GM12892 (cell line): Measurements from ENCODE around the gene TCEANC2.
"Not testable (repeated sequence)": the region's sequence is repeated elsewhere in the genome, so short reads cannot be mapped to it uniquely, and the experiment has no call there.

Experiments
- DNase-seq: peaks from one replicate; pipeline ENCODE4 v3.0.0; 2011; ENCODE audit not compliant: insufficient read length
- FAIRE-seq: peaks from 2 replicates; lab custom pipeline; 2011; peaks lifted over from hg19 to GRCh38; lab: Jason Lieb, UNC
- POLR2A ChIP-seq: IDR thresholded peaks from 2 replicates; pipeline ENCODE4 v1.6.1; 2011; ENCODE audit warnings: low read depth, low read length, control low read depth
- POLR2AphosphoS5 ChIP-seq: IDR thresholded peaks from 2 replicates; pipeline ENCODE4 v1.6.1; 2011; ENCODE audit warnings: low read depth, low read length, control low read depth
- TAF1 ChIP-seq: IDR thresholded peaks from 2 replicates; pipeline ENCODE4 v1.6.1; 2011; ENCODE audit warnings: low read depth, mild to moderate bottlenecking, control low read depth, low read length, borderline replicate concordance

TCEANC2 gene

GRCh38 chr1:54096877-54097240 lies 43.5 kb downstream of the TCEANC2 start:
- TF ChIP-seq POLR2A (no peak), POLR2AphosphoS5 (no peak), TAF1 (no peak)
- FAIRE-seq: no peak
- no peak for DNase-seq

- TF ChIP-seq POLR2AphosphoS5: no peak
- no peak for TF ChIP-seq TAF1
- TF ChIP-seq POLR2A: no peak
- DNase-seq (no peak), FAIRE-seq (no peak)
Measured at GRCh38 chr1:54099061-54099610, 45.7 kb downstream of the TCEANC2 start.

GRCh38 chr1:54100500-54100899 lies 47.1 kb downstream of the TCEANC2 start:
- DNase-seq (no peak), FAIRE-seq (no peak)
- TF ChIP-seq POLR2AphosphoS5 (no peak), TAF1 (no peak), POLR2A (no peak)

GRCh38 chr1:54103414-54103813 lies 50.0 kb downstream of the TCEANC2 start:
- TF ChIP-seq TAF1 (no peak), POLR2AphosphoS5 (no peak), POLR2A (no peak)
- no peak for FAIRE-seq

GRCh38 chr1:54104613-54105012 lies 51.2 kb downstream of the TCEANC2 start:
- not testable (repeated sequence) for DNase-seq, FAIRE-seq

More at GRCh38 chr1:54103414-54103813, 50.0 kb downstream of the TCEANC2 start:
- DNase-seq: no peak

- DNase-seq (no peak), FAIRE-seq (no peak)
- TF ChIP-seq TAF1 (no peak), POLR2AphosphoS5 (no peak), POLR2A (no peak)
Measured at GRCh38 chr1:54105080-54105479, 51.7 kb downstream of the TCEANC2 start.

GRCh38 chr1:54105736-54106269 lies 52.4 kb downstream of the TCEANC2 start:
- DNase-seq (no peak), FAIRE-seq (no peak)
- TF ChIP-seq TAF1 (no peak), POLR2AphosphoS5 (no peak), POLR2A (no peak)

- FAIRE-seq: no peak
- DNase-seq: no peak
- TF ChIP-seq POLR2AphosphoS5: no peak
- TF ChIP-seq POLR2A: no peak
- no peak for TF ChIP-seq TAF1
Measured at GRCh38 chr1:54107131-54107530, 53.7 kb downstream of the TCEANC2 start.

GRCh38 chr1:54108156-54108555 lies 54.7 kb downstream of the TCEANC2 start:
- FAIRE-seq: no peak
- DNase-seq: no peak
- TF ChIP-seq POLR2A: no peak
- no peak for TF ChIP-seq POLR2AphosphoS5
- TF ChIP-seq TAF1: no peak

- no peak for TF ChIP-seq TAF1
- TF ChIP-seq POLR2AphosphoS5: no peak
- TF ChIP-seq POLR2A: no peak
- FAIRE-seq (no peak), DNase-seq (no peak)
Measured at GRCh38 chr1:54109129-54110090, 56.0 kb downstream of the TCEANC2 start.

GRCh38 chr1:54110996-54111395 lies 57.6 kb downstream of the TCEANC2 start:
- TF ChIP-seq POLR2AphosphoS5: no peak
- FAIRE-seq (no peak), DNase-seq (no peak)

- DNase-seq: no peak
- no peak for FAIRE-seq
- TF ChIP-seq TAF1 (no peak), POLR2AphosphoS5 (no peak), POLR2A (no peak)
Measured at GRCh38 chr1:54111624-54112023, 58.2 kb downstream of the TCEANC2 start.
